Ishikawa (cell line): ENCODE data around the gene GTF3C6.
A peak's percentile ranks its signal among the peaks of the same experiment; 100 is the strongest.

ENCODE experiments used
- CREB1 ChIP-seq: IDR thresholded peaks from 2 replicates; pipeline ENCODE4 v1.6.1; 2012; ENCODE audit warnings: low read depth
- EGR1 ChIP-seq: IDR thresholded peaks from 2 replicates; pipeline ENCODE4 v1.6.1; 2012
- RAD21 ChIP-seq: IDR thresholded peaks from 2 replicates; pipeline ENCODE4 v1.6.1; 2012; ENCODE audit warnings: low read depth
- YY1 ChIP-seq: IDR thresholded peaks from 2 replicates; pipeline ENCODE4 v1.6.1; 2012; ENCODE audit warnings: low read depth
- TF ChIP-seq, protein P1 (sequence below): IDR thresholded peaks from 2 replicates; pipeline ENCODE4 v1.6.1; 2012

- TF ChIP-seq RAD21 (peak; percentile 58), YY1 (no peak), CREB1 (no peak), EGR1 (no peak)
- TF ChIP-seq, protein P1, sequence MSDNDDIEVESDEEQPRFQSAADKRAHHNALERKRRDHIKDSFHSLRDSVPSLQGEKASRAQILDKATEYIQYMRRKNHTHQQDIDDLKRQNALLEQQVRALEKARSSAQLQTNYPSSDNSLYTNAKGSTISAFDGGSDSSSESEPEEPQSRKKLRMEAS, result no peak
Observed at GRCh38 chr6:110949679-110950285, 8.7 kb upstream of the GTF3C6 start.
